A673 (cell line): Measurements from ENCODE around the gene MLNR. TPM values are rescaled to one million over a fixed set of nuclear protein-coding genes. Genes with fewer than 3 reads are reported as not detected.

Experiments
- BruUV-seq: library from RNA; stranded (reverse); fragments of 400-500 nt; replicated peaks from 2 replicates; lab custom pipeline; 2021; lab: Mats Ljungman, UMichigan
- CTCF ChIA-PET: fragments of 300-600 bp; sonication (Branson Sonifier 250); formaldehyde crosslinking; loops from one replicate; lab custom pipeline; 2022; ENCODE audit warnings: antibody characterized with exemption; lab: Charles Lee
- POLR2A ChIA-PET: fragments of 300-600 bp; sonication (Branson Sonifier 250); formaldehyde crosslinking; loops from one replicate; lab custom pipeline; 2022; ENCODE audit warnings: antibody characterized with exemption; ENCODE audit not compliant: low non-redundant PET; lab: Charles Lee
- DNase-seq: peaks from one replicate; pipeline ENCODE4 v3.0.0-alpha.2; 2015; ENCODE audit warnings: low spot score
- H3K27ac ChIP-seq: fragments of 200-600 bp; sonication (generic); 2 replicates; pipeline ENCODE4 v1.5.1; 2016; ENCODE audit warnings: mixed run types, low read depth, mild to moderate bottlenecking, mixed read lengths, antibody characterized with exemption, low read length; ENCODE audit not compliant: poor library complexity, severe bottlenecking
- H3K27me3 ChIP-seq: fragments of 200-600 bp; sonication (generic); replicated peaks from 2 replicates; pipeline ENCODE4 v1.6.1; 2017; ENCODE audit warnings: mixed run types, low read depth, mild to moderate bottlenecking, mixed read lengths, antibody characterized with exemption, low read length; ENCODE audit not compliant: insufficient read depth, poor library complexity
- H3K36me3 ChIP-seq: fragments of 200-600 bp; sonication (generic); 2 replicates; pipeline ENCODE4 v1.6.1; 2016; ENCODE audit warnings: mixed run types, mild to moderate bottlenecking, mixed read lengths, antibody characterized with exemption, low read length; ENCODE audit not compliant: insufficient read depth, poor library complexity, severe bottlenecking
- H3K4me1 ChIP-seq: fragments of 200-600 bp; sonication (generic); 2 replicates; pipeline ENCODE4 v1.6.1; 2017; ENCODE audit warnings: mixed run types, mild to moderate bottlenecking, mixed read lengths, antibody characterized with exemption, low read length; ENCODE audit not compliant: insufficient read depth, poor library complexity, severe bottlenecking
- H3K4me3 ChIP-seq: fragments of 200-600 bp; sonication (generic); 2 replicates; pipeline ENCODE4 v1.5.1; 2016; ENCODE audit warnings: low read depth, mixed run types, mild to moderate bottlenecking, mixed read lengths, low read length; ENCODE audit not compliant: poor library complexity, severe bottlenecking
- H3K9me3 ChIP-seq: fragments of 200-600 bp; sonication (generic); 2 replicates; pipeline ENCODE4 v1.6.1; 2016; ENCODE audit warnings: mixed run types, low read depth, mild to moderate bottlenecking, mixed read lengths, antibody characterized with exemption, low read length; ENCODE audit not compliant: poor library complexity, severe bottlenecking
- CTCF ChIP-seq: fragments of 300-800, 200-600 bp; sonication (generic); conservative IDR thresholded peaks from 2 replicates; pipeline ENCODE4 v1.5.1; 2017; ENCODE audit warnings: low read depth, mild to moderate bottlenecking, antibody characterized with exemption, low read length, moderate library complexity, mixed read lengths
- EZH2 ChIP-seq: fragments of 200-600 bp; sonication (generic); IDR thresholded peaks from 2 replicates; pipeline ENCODE4 v1.6.1; 2017; ENCODE audit warnings: borderline replicate concordance, low read depth, mild to moderate bottlenecking, mixed read lengths, antibody characterized with exemption, low read length; ENCODE audit not compliant: poor library complexity, severe bottlenecking
- intact Hi-C: fragments of 100-400 bp; cut with micrococcal nuclease; formaldehyde crosslinking; loops from one replicate; pipeline ENCODE4 v1.10.0; 2022; ENCODE audit not compliant: unreplicated experiment
- total RNA-seq: library from RNA; stranded (reverse); gene quantifications from 2 replicates; pipeline ENCODE4 v1.2.3, GENCODE V29; 2021

The MLNR gene
- total RNA-seq, 1 experiment from 2014 or later = not detected

- ChIA-PET CTCF (no interaction called here), POLR2A (no interaction called here)
- Histone ChIP-seq H3K9me3 (no peaks in the 10 kb centered on the region), H3K36me3 (peaks cover 16% of the 10 kb centered on the region), H3K27ac (no peak overlapping the region), H3K27me3 (no peaks in the 10 kb centered on the region), H3K4me1 (no peaks in the 10 kb centered on the region), H3K4me3 (no peak overlapping the region)
- TF ChIP-seq CTCF (no peak), EZH2 (no peak)
- DNase-seq = no peak
- intact Hi-C loops = no loop called here
- BruUV-seq = no TSS peak
These were observed 33.2 kb downstream of the MLNR start for GRCh38 chr13:49253310-49253709.

- Histone ChIP-seq H3K4me1 (no peaks in the 10 kb centered on the region), H3K36me3 (peaks cover 16% of the 10 kb centered on the region), H3K27me3 (no peaks in the 10 kb centered on the region), H3K27ac (no peak overlapping the region), H3K9me3 (no peaks in the 10 kb centered on the region), H3K4me3 (no peak overlapping the region)
- no TSS peak for BruUV-seq
- intact Hi-C loops = no loop called here
- POLR2A ChIA-PET = no interaction called here
- no peak for TF ChIP-seq CTCF
- no peak for TF ChIP-seq EZH2
- no peak for DNase-seq
- CTCF ChIA-PET = no interaction called here
These were observed 33.9 kb downstream of the MLNR start for GRCh38 chr13:49254007-49254406.

GRCh38 chr13:49256841-49257240, 36.7 kb downstream of the MLNR start:
- intact Hi-C loops = no loop called here
- DNase-seq = no peak
- Histone ChIP-seq H3K9me3 (no peaks in the 10 kb centered on the region), H3K4me1 (no peaks in the 10 kb centered on the region), H3K27ac (no peak overlapping the region), H3K36me3 (peaks cover 16% of the 10 kb centered on the region), H3K4me3 (no peak overlapping the region), H3K27me3 (no peaks in the 10 kb centered on the region)
- ChIA-PET CTCF (no interaction called here), POLR2A (no interaction called here)
- TF ChIP-seq EZH2 = no peak
- TF ChIP-seq CTCF = no peak
- no TSS peak for BruUV-seq
